Gastrocnemius medialis (tissue), 4 donors: ENCODE results near the gene CDH7. TPM values are rescaled to one million over a fixed set of nuclear protein-coding genes. Genes with fewer than 3 reads are reported as not detected.

Experiments
- ATAC-seq, 2 donors: fragments of 150-250 bp; one replicate each; pipeline ENCODE4 v1.9.1; 2016
- DNase-seq, 2 donors: peaks; one replicate each; pipeline ENCODE4 v3.0.0-alpha.2; 2019
- H3K27ac ChIP-seq, 4 donors: fragments of 200-600 bp; sonication (generic); 1 replicate in 1 of 4; 2 replicates in 3 of 4; pipeline ENCODE4 v1.5.1; 2016 to 2018; ENCODE audit warnings: mild to moderate bottlenecking in 2 of 4, moderate library complexity in 1 of 4
- H3K27me3 ChIP-seq, 3 donors: fragments of 200-600 bp; sonication (generic) in 2 of 3; 1 replicate in 1 of 3; 2 replicates in 2 of 3; pipeline versions ENCODE4 v1.5.1 to v1.6.0; 2016 to 2019; ENCODE audit warnings: mild to moderate bottlenecking in 1 of 3, moderate library complexity in 1 of 3
- H3K36me3 ChIP-seq, 2 donors: fragments of 200-600 bp; sonication (generic) in 1 of 2; one replicate each; pipeline ENCODE4 v1.5.1; 2017 to 2018
- H3K4me1 ChIP-seq, 2 donors: fragments of 200-600 bp; sonication (generic) in 1 of 2; one replicate each; pipeline ENCODE4 v1.5.1; 2016 to 2017; ENCODE audit warnings: mild to moderate bottlenecking in 2 of 2
- H3K4me3 ChIP-seq, 4 donors: fragments of 200-600 bp; sonication (generic) in 3 of 4; 1 replicate in 1 of 4; 2 replicates in 3 of 4; pipeline ENCODE4 v1.5.1; 2016 to 2019; ENCODE audit warnings: mild to moderate bottlenecking in 2 of 4
- H3K9me3 ChIP-seq, 3 donors: fragments of 200-600 bp; sonication (generic) in 2 of 3; 1 replicate in 1 of 3; 2 replicates in 2 of 3; pipeline ENCODE4 v1.5.1; 2016 to 2019
- CTCF ChIP-seq, 5 experiments: fragments of 450-650 bp in 3 of 5; fragments of 200-600 bp in 2 of 5; sonication (generic) in 2 of 5; IDR thresholded peaks in 4 of 5; conservative IDR thresholded peaks in 1 of 5; 1 replicate in 4 of 5; 2 replicates in 1 of 5; pipeline ENCODE4 v1.5.1; 2016 to 2019; ENCODE audit warnings: antibody characterized with exemption in 5 of 5, mild to moderate bottlenecking in 3 of 5, moderate library complexity in 3 of 5
- POLR2A ChIP-seq, 2 donors: fragments of 450-650 bp; IDR thresholded peaks; one replicate each; pipeline ENCODE4 v1.6.1; 2017; ENCODE audit warnings: antibody characterized with exemption in 2 of 2, mild to moderate bottlenecking in 2 of 2, moderate library complexity in 2 of 2
- in situ Hi-C, 4 donors: fragments of 200-750 bp; cut with MboI; loops; one replicate each; pipeline versions ENCODE4 v1.15.0 to v1.8.0; 2017; ENCODE audit warnings: low sequenced_read_pairs in 4 of 4
- intact Hi-C: fragments of 100-400 bp; cut with DNase I; formaldehyde crosslinking; loops from one replicate; pipeline ENCODE4 v1.15.1; 2023; ENCODE audit warnings: low total_unique reads
- total RNA-seq, 4 donors: library from RNA; depleted of rRNA; stranded (reverse); fragments of >200 nt; gene quantifications; one replicate each; pipeline versions ENCODE4 v1.1.0 to v1.2.3, GENCODE V29; 2016

Gene CDH7
- total RNA-seq, 4 donors from 2014 or later: not detected

- Histone ChIP-seq H3K4me3 (no peak overlapping the region), H3K4me1 (no peaks in the 10 kb centered on the region), H3K27me3 (no peaks in the 10 kb centered on the region), H3K9me3 (no peaks in the 10 kb centered on the region), H3K36me3 (no peaks in the 10 kb centered on the region), H3K27ac (no peak overlapping the region)
- no peak for TF ChIP-seq CTCF (IDR thresholded peaks at IDR 0.05 in 4 of 5, conservative IDR thresholded peaks at IDR 0.05 in 1 of 5)
- TF ChIP-seq POLR2A (IDR thresholded peaks at IDR 0.05): no peak
- intact Hi-C loops: no loop called here
- no peak for ATAC-seq
- no peak for DNase-seq
- in situ Hi-C loops: no loop called here
Observed at GRCh38 chr18:65769652-65770051, 18.8 kb downstream of the CDH7 start.

GRCh38 chr18:65786474-65786873 lies 35.7 kb downstream of the CDH7 start:
- TF ChIP-seq CTCF (IDR thresholded peaks at IDR 0.05 in 4 of 5, conservative IDR thresholded peaks at IDR 0.05 in 1 of 5): no peak
- no peak for TF ChIP-seq POLR2A (IDR thresholded peaks at IDR 0.05)
- intact Hi-C loops: no loop called here
- Histone ChIP-seq H3K27me3 (no peaks in the 10 kb centered on the region), H3K27ac (no peak overlapping the region), H3K4me1 (no peaks in the 10 kb centered on the region), H3K4me3 (no peak overlapping the region), H3K36me3 (no peaks in the 10 kb centered on the region), H3K9me3 (no peaks in the 10 kb centered on the region)
- in situ Hi-C loops: no loop called here
- no peak for ATAC-seq
- no peak for DNase-seq

- Histone ChIP-seq H3K4me3 (no peak overlapping the region), H3K9me3 (no peaks in the 10 kb centered on the region), H3K27ac (no peak overlapping the region), H3K36me3 (no peaks in the 10 kb centered on the region), H3K4me1 (no peaks in the 10 kb centered on the region), H3K27me3 (no peaks in the 10 kb centered on the region)
- intact Hi-C loops: no loop called here
- DNase-seq: no peak
- in situ Hi-C loops: no loop called here
- ATAC-seq: no peak
- TF ChIP-seq CTCF (IDR thresholded peaks at IDR 0.05 in 4 of 5, conservative IDR thresholded peaks at IDR 0.05 in 1 of 5) (no peak), POLR2A (IDR thresholded peaks at IDR 0.05) (no peak)
Observed at GRCh38 chr18:65788373-65788772, 37.6 kb downstream of the CDH7 start.

DNA sequence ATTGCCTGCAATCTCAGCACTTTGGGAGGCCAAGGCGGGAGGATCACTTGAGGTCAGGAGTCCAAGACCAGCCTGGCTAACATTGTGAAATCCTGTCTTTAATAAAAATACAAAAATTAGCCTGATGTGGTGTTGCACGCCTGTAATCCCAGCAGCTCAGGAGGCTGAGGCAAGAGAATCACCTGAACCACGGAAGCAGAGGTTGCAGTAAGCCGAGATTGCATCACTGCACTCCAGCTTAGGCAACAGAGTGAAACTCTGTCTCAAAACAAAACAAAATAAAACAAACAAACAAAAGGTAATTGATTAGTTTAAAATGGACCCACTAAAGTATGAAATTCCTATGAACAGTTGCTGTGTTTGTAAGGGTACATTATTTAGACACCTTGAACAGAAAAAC lies 39.8 kb downstream of the CDH7 start:
- H3K27ac ChIP-seq: no peak overlapping the region
- H3K36me3 ChIP-seq: no peaks in the 10 kb centered on the region
- TF ChIP-seq CTCF (IDR thresholded peaks at IDR 0.05 in 4 of 5, conservative IDR thresholded peaks at IDR 0.05 in 1 of 5) (no peak), POLR2A (IDR thresholded peaks at IDR 0.05) (no peak)
- DNase-seq (no peak), ATAC-seq (no peak)
- H3K9me3 ChIP-seq: no peaks in the 10 kb centered on the region
- in situ Hi-C loops: no loop called here
- intact Hi-C loops: no loop called here
- no peak overlapping the region for H3K4me3 ChIP-seq
- no peaks in the 10 kb centered on the region for H3K27me3 ChIP-seq
- H3K4me1 ChIP-seq: no peaks in the 10 kb centered on the region

DNA sequence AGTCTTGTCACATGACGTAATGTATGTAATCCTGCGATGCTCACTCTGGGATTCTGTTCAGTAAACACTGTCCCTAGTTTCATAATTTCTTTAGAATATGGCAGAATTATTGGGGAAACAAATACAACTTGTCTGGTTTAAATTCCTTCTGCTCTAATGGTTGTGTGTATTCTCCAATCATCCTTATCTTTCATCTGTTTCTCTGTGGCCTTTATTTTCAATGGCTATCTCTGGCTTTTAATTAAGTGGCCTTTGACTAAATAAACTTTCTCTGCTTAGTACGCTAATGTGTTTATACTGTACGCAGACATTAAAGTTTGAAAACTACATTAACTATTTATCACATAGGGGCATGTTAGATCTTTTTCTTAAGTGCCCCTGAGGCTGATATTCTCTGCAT lies 40.9 kb downstream of the CDH7 start:
- in situ Hi-C loops: no loop called here

More for the DNA sequence above, 40.9 kb downstream of the CDH7 start:
- Histone ChIP-seq H3K27ac (no peak overlapping the region), H3K4me1 (no peaks in the 10 kb centered on the region), H3K4me3 (no peak overlapping the region), H3K9me3 (no peaks in the 10 kb centered on the region), H3K27me3 (no peaks in the 10 kb centered on the region), H3K36me3 (no peaks in the 10 kb centered on the region)
- no peak for ATAC-seq
- intact Hi-C loops: no loop called here
- DNase-seq: no peak
- TF ChIP-seq POLR2A (IDR thresholded peaks at IDR 0.05): no peak
- no peak for TF ChIP-seq CTCF (IDR thresholded peaks at IDR 0.05 in 4 of 5, conservative IDR thresholded peaks at IDR 0.05 in 1 of 5)
